HUDEP-2 (cell line): ENCODE data around the gene PDE3B.
"Not testable (repeated sequence)": the region's sequence is repeated elsewhere in the genome, so short reads cannot be mapped to it uniquely, and the experiment has no call there.

Experiments used
- DNase-seq, 76 experiments: peaks; one replicate each; lab custom pipeline; 2025; ENCODE audit not compliant: unreplicated experiment in 76 of 76; lab: John Stamatoyannopoulos, UW

PDE3B gene

GRCh38 chr11:14673421-14673820 lies 29.8 kb downstream of the PDE3B start:
- DNase-seq = no peak

- no peak for DNase-seq
Measured at GRCh38 chr11:14673824-14674405, 30.3 kb downstream of the PDE3B start.

- no peak for DNase-seq
Measured at GRCh38 chr11:14676068-14676467, 32.5 kb downstream of the PDE3B start.

- no peak for DNase-seq
Measured at GRCh38 chr11:14677146-14677545, 33.5 kb downstream of the PDE3B start.

- no peak for DNase-seq
Measured at GRCh38 chr11:14678350-14678749, 34.7 kb downstream of the PDE3B start.

- DNase-seq = no peak
Measured at GRCh38 chr11:14679662-14680061, 36.1 kb downstream of the PDE3B start.

- peak in 2 of 76 experiments; percentile 5 to 21 for DNase-seq
Measured at GRCh38 chr11:14684234-14684915, 40.8 kb downstream of the PDE3B start.

GRCh38 chr11:14687456-14687855 lies 43.9 kb downstream of the PDE3B start:
- peak in 3 of 76 experiments; percentile 12 to 23 (median 13) for DNase-seq

- no peak for DNase-seq
Measured at GRCh38 chr11:14687943-14688627, 44.5 kb downstream of the PDE3B start.

- DNase-seq = not testable (repeated sequence)
Measured at GRCh38 chr11:14695656-14696055, 52.1 kb downstream of the PDE3B start.

GRCh38 chr11:14698771-14699170 lies 55.2 kb downstream of the PDE3B start:
- no peak for DNase-seq

GRCh38 chr11:14700593-14700992 lies 57.0 kb downstream of the PDE3B start:
- no peak for DNase-seq

GRCh38 chr11:14702760-14703159 lies 59.2 kb downstream of the PDE3B start:
- no peak for DNase-seq

- no peak for DNase-seq
Measured at GRCh38 chr11:14703731-14704130, 60.1 kb downstream of the PDE3B start.

- no peak for DNase-seq
Measured at GRCh38 chr11:14705067-14705466, 61.5 kb downstream of the PDE3B start.

GRCh38 chr11:14713496-14714244 lies 70.1 kb downstream of the PDE3B start:
- DNase-seq = no peak

GRCh38 chr11:14715669-14716068 lies 72.1 kb downstream of the PDE3B start:
- not testable (repeated sequence) for DNase-seq

- DNase-seq = no peak
Measured at GRCh38 chr11:14722496-14722895, 78.9 kb downstream of the PDE3B start.

GRCh38 chr11:14725150-14725549 lies 81.5 kb downstream of the PDE3B start:
- DNase-seq = no peak

- DNase-seq = no peak
Measured at GRCh38 chr11:14727215-14727614, 83.6 kb downstream of the PDE3B start.

GRCh38 chr11:14727746-14728145 lies 84.1 kb downstream of the PDE3B start:
- no peak for DNase-seq
